HepG2 (cell line): Measurements from ENCODE around the gene USP5. TPM values are rescaled to one million over a fixed set of nuclear protein-coding genes. Genes with fewer than 3 reads are reported as not detected.

ENCODE experiments used
- ARNT ChIP-seq: fragments of 450-650 bp; IDR thresholded peaks from 2 replicates; pipeline ENCODE4 v1.6.1; 2017
- CTCF ChIP-seq: sonication (generic); formaldehyde crosslinking; IDR thresholded peaks from 2 replicates; pipeline ENCODE4 v1.5.0; 2020; ENCODE audit warnings: mild to moderate bottlenecking, missing genetic modification reagents, moderate library complexity
- HMGA1 ChIP-seq: sonication (generic); formaldehyde crosslinking; conservative IDR thresholded peaks from 2 replicates; pipeline ENCODE4 v1.4.0; 2020; ENCODE audit warnings: missing genetic modification reagents
- KAT2B ChIP-seq: fragments of 150-350 bp; IDR thresholded peaks from 2 replicates; pipeline ENCODE4 v1.6.1; 2014; ENCODE audit warnings: low read depth, low read length, borderline replicate concordance
- KDM4B ChIP-seq: sonication (generic); formaldehyde crosslinking; IDR thresholded peaks from 2 replicates; pipeline ENCODE4 v1.4.0; 2020; ENCODE audit warnings: missing genetic modification reagents
- MLX ChIP-seq: IDR thresholded peaks from 2 replicates; pipeline ENCODE4 v1.6.1; 2016
- NCOA1 ChIP-seq: sonication (generic); formaldehyde crosslinking; IDR thresholded peaks from 2 replicates; pipeline ENCODE4 v1.9.0; 2021; ENCODE audit warnings: missing genetic modification reagents
- RNF2 ChIP-seq: fragments of 450-650 bp; conservative IDR thresholded peaks from 2 replicates; pipeline ENCODE4 v1.6.1; 2016; ENCODE audit warnings: low read depth
- SPEN ChIP-seq: sonication (generic); formaldehyde crosslinking; IDR thresholded peaks from 2 replicates; pipeline ENCODE4 v1.5.1; 2020; ENCODE audit warnings: low read depth, mild to moderate bottlenecking, missing genetic modification reagents
- THRA ChIP-seq: sonication (generic); formaldehyde crosslinking; IDR thresholded peaks from 2 replicates; pipeline ENCODE4 v1.4.0; 2020; ENCODE audit warnings: missing genetic modification reagents, borderline replicate concordance
- TRIM22 ChIP-seq: fragments of 450-650 bp; IDR thresholded peaks from 2 replicates; pipeline ENCODE4 v1.6.1; 2017
- ZBTB20 ChIP-seq: sonication (generic); formaldehyde crosslinking; IDR thresholded peaks from 2 replicates; pipeline ENCODE4 v1.8.1; 2023; ENCODE audit warnings: missing genetic modification reagents, low read depth, mild to moderate bottlenecking, borderline replicate concordance
- ZBTB26 ChIP-seq: IDR thresholded peaks from 2 replicates; pipeline ENCODE4 v1.6.1; 2016; ENCODE audit warnings: missing compliant biosample characterization, missing genetic modification reagents, borderline replicate concordance
- ZBTB4 ChIP-seq: sonication (generic); formaldehyde crosslinking; IDR thresholded peaks from 2 replicates; pipeline ENCODE4 v1.4.0; 2020; ENCODE audit warnings: missing genetic modification reagents, mild to moderate bottlenecking, borderline replicate concordance
- ZFP36 ChIP-seq: fragments of 150-350 bp; IDR thresholded peaks from 2 replicates; pipeline ENCODE4 v1.6.1; 2018; ENCODE audit warnings: borderline replicate concordance, low read length, low read depth; ENCODE audit not compliant: partially characterized antibody
- ZFP90 ChIP-seq: sonication (generic); formaldehyde crosslinking; IDR thresholded peaks from 2 replicates; pipeline ENCODE4 v1.8.0; 2022; ENCODE audit warnings: missing genetic modification reagents, mild to moderate bottlenecking, inconsistent platforms, borderline replicate concordance
- ZNF780A ChIP-seq: sonication (generic); formaldehyde crosslinking; IDR thresholded peaks from 2 replicates; pipeline ENCODE4 v1.8.0; 2022; ENCODE audit warnings: mild to moderate bottlenecking, missing genetic modification reagents, moderate library complexity
- ZNF781 ChIP-seq: sonication (generic); formaldehyde crosslinking; IDR thresholded peaks from 2 replicates; pipeline ENCODE4 v1.5.1; 2020; ENCODE audit warnings: borderline replicate concordance, mild to moderate bottlenecking, missing genetic modification reagents; ENCODE audit errors: not compliant biosample characterization
- polyA plus RNA-seq, 8 experiments: library from polyadenylated mRNA; depleted of rRNA in 3 of 8; stranded (reverse) in 7 of 8; unstranded in 1 of 8; fragments of >200 nt; fragmentation: Illumina TruSeq in 4 of 8; extraction: Trizol in 4 of 8; gene quantifications; 2 replicates each; pipeline versions ENCODE4 v1.2.1 to v1.2.3, GENCODE V29; 2011 to 2016; ENCODE audit warnings: low read depth in 4 of 8, missing spikeins in 1 of 8, mixed read lengths in 1 of 8; ENCODE audit not compliant: insufficient read depth in 1 of 8
- total RNA-seq, 5 experiments: library from RNA; depleted of rRNA; stranded (reverse); fragments of >200 nt; fragmentation: Illumina TruSeq; extraction: Trizol; gene quantifications; 2 replicates each; pipeline ENCODE4 v1.2.3, GENCODE V29; 2016; ENCODE audit warnings: low read depth in 1 of 5

The USP5 gene
- total and polyA plus RNA-seq, 2 of the 13 experiments (the other 11 are each of a cell fraction or from before 2014, with no cell fraction given) = 39.6 to 56.0 TPM

- TF ChIP-seq THRA (CRISPR knock-in tag) (peak; percentile 27; the same call in 1 of the 2 replicates), NCOA1 (CRISPR knock-in tag) (peak; percentile 63; the same call in 1 of the 2 replicates), ZBTB4 (CRISPR knock-in tag) (no peak), RNF2 (no peak), CTCF (no peak), ZFP90 (CRISPR knock-in tag) (0 out of 2 replicates have a peak, but pooled peaks have one; percentile 60), TRIM22 (no peak), ARNT (no peak), ZNF781 (CRISPR knock-in tag) (peak; percentile 58), ZFP36 (no peak), HMGA1 (CRISPR knock-in tag) (no peak), KDM4B (CRISPR knock-in tag) (no peak), KAT2B (no peak), SPEN (CRISPR knock-in tag) (peak; percentile 46), MLX (CRISPR knock-in tag) (0 out of 2 replicates have a peak, but pooled peaks have one; percentile 43), ZNF780A (CRISPR knock-in tag) (no peak; the same call in 1 of the 2 replicates), ZBTB20 (no peak), ZBTB26 (CRISPR knock-in tag) (no peak; the same call in 1 of the 2 replicates)
Observed at GRCh38 chr12:6873094-6874014, 21.4 kb downstream of the USP5 start, which contains the start of gene SPSB2 (continued).
